Cardiac fibroblast (primary cell): ENCODE results near the gene USF3.

Source experiments
- DNase-seq, 2 donors: peaks; one replicate each; pipeline versions ENCODE4 v3.0.0 to v3.0.0-alpha.2; 2010; ENCODE audit warnings: low read depth in 2 of 2
- H3K4me3 ChIP-seq, 2 donors: replicated peaks in 1 of 2; 1 replicate in 1 of 2; 2 replicates in 1 of 2; pipeline ENCODE4 v1.5.1; 2011; ENCODE audit warnings: low read depth in 2 of 2, low read length in 2 of 2, mild to moderate bottlenecking in 2 of 2, moderate library complexity in 1 of 2
- TF ChIP-seq, protein P1 (sequence below): IDR thresholded peaks from one replicate; pipeline ENCODE4 v1.5.1; 2011; ENCODE audit warnings: low read depth, mild to moderate bottlenecking, low read length, inconsistent platforms

The USF3 gene, protein sequence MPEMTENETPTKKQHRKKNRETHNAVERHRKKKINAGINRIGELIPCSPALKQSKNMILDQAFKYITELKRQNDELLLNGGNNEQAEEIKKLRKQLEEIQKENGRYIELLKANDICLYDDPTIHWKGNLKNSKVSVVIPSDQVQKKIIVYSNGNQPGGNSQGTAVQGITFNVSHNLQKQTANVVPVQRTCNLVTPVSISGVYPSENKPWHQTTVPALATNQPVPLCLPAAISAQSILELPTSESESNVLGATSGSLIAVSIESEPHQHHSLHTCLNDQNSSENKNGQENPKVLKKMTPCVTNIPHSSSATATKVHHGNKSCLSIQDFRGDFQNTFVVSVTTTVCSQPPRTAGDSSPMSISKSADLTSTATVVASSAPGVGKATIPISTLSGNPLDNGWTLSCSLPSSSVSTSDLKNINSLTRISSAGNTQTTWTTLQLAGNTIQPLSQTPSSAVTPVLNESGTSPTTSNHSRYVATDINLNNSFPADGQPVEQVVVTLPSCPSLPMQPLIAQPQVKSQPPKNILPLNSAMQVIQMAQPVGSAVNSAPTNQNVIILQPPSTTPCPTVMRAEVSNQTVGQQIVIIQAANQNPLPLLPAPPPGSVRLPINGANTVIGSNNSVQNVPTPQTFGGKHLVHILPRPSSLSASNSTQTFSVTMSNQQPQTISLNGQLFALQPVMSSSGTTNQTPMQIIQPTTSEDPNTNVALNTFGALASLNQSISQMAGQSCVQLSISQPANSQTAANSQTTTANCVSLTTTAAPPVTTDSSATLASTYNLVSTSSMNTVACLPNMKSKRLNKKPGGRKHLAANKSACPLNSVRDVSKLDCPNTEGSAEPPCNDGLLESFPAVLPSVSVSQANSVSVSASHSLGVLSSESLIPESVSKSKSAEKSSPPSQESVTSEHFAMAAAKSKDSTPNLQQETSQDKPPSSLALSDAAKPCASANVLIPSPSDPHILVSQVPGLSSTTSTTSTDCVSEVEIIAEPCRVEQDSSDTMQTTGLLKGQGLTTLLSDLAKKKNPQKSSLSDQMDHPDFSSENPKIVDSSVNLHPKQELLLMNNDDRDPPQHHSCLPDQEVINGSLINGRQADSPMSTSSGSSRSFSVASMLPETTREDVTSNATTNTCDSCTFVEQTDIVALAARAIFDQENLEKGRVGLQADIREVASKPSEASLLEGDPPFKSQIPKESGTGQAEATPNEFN (N-terminal part only)

DNA sequence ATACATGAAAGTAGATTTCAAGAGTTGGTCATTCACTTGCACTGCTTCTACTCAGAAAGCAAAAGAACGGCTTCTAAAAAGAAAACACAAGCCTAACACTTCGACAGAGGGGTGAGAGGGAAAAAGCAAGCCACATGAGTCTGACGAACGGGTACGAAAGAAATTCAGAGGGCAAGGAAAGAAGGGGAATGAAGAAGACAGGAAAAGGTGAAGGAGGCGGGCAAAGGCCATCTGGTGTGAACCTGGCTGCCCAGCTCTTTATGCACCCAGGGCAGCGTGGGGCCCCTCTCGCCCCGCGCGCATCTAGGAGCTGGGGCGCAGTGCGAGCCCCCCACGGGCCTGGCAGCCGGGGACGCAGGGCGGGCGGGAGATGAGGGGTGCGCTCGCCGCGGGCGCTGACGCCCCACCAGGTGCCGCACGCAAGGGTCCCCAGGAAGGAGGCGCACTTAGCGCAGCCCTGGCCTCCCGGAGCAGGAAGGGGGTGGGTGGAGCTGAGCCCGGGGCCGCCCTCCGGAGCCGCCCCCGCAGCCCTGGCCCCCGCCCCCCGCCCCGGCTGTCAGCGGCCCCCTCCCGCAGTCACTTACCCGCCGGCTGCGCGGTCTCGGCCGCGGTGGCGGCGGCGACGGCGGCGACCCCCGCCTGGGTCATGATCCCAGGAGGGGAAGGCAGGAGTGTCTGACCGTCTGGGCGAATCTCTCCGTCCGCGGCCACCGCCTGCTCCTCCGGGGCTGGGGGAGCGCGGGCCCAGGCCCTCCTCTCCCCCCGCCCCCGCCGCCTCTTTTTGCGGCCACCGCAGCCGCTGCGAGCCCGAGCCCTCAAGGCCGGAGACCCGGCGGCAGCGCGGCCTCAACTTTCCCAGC lies at the start of gene USF3:
Gene USF3 (minus strand): TSS at position 857 of the 860 bp plus-strand sequence. CDS start 21,764 bp downstream, outside the sequence.
- DNase-seq = peak; percentile 45 to 63
- TF ChIP-seq, protein P1, sequence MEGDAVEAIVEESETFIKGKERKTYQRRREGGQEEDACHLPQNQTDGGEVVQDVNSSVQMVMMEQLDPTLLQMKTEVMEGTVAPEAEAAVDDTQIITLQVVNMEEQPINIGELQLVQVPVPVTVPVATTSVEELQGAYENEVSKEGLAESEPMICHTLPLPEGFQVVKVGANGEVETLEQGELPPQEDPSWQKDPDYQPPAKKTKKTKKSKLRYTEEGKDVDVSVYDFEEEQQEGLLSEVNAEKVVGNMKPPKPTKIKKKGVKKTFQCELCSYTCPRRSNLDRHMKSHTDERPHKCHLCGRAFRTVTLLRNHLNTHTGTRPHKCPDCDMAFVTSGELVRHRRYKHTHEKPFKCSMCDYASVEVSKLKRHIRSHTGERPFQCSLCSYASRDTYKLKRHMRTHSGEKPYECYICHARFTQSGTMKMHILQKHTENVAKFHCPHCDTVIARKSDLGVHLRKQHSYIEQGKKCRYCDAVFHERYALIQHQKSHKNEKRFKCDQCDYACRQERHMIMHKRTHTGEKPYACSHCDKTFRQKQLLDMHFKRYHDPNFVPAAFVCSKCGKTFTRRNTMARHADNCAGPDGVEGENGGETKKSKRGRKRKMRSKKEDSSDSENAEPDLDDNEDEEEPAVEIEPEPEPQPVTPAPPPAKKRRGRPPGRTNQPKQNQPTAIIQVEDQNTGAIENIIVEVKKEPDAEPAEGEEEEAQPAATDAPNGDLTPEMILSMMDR = no peak

DNA sequence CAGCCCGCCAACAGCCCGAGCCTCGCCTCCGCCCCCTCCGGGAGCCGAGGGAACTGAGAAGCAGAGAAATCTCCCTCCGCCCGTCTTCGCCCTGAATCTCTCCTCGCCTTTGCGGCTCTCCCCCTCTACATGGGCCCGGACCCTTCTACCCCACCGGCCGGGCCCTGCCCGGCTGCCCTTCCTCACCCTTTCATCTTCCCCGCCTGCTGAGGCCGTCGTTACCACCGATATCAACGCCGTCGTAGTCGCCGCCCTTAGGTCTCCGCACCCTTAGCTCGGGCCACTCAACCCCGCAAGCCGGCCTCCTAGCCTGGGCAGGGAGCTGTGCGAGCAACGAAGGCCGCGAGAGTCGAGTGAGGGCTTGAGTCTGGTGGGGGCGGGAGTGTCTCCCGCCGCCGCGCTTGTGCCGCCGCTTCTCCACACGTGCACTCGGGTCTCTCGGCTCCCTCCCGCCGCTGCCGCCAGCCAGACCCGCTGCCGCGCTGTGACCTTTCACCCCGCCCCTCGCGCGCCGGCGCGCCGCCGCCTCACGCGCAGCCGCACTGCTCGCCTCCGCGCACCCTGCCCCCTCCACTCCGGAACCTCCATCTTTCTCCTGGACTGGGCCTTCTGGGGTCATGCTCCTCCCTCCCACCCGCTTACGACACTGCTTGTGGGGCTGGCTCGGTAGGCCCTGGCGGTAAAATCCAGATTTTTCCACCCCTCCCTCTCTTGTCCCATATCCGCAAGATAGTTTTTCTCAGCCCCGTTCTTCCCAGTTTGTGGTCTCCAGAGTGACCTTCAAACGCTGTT lies 49.5 kb upstream of the USF3 start, which contains the start of gene NAA50:
Gene NAA50 (minus strand): TSS at position 494 of the 792 bp plus-strand sequence. CDS start 300 bp downstream, at position 194.
- DNase-seq = peak; percentile 96 to 98
- peak within 1 kb of the TSS; percentile 80 to 97 for H3K4me3 ChIP-seq
- TF ChIP-seq, protein P1 = peak; percentile 48

More for the DNA sequence above, at the start of gene USF3:
- H3K4me3 ChIP-seq = peak within 1 kb of the TSS; percentile 56 to 79

DNA sequence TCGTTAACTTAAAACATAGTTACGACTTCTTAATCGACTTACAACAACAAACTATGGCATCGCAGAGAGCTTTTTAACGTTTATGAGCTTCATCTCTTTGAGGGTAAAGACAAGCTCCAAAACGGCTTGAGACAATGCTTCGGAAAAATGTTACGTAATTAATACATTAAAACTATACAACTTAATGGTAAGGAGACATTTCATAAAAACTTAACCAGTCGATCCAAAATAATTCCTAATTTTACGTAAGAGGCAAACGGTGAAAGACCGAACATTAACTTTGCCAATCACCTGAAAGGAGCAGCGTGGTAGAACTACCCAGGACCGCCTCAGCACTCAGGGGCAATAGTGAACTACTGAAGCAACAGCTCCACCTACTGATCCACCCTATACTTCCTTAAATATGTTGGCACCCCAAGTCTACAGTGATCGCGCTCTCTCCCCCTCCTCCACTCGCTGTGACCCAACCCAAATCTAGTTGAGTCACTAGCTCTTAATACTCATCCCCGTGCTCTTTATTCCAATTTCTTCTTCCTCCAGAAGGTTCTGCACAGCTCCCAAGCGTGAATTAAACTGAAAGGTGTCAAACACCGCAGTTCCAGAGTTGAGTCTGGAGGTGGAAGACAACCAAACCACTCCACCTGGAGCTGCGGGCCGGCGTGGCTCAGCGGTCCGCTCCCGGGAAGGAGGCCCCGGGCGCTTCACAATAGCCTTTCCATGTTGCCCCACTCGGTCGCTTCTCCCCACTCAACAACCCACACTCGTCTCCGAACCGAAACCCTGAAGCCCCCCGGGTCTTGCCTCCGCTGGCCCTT lies 48.7 kb upstream of the USF3 start:
- peak overlapping the region; percentile 80 to 97 for H3K4me3 ChIP-seq
- TF ChIP-seq, protein P1 = peak; percentile 64
- DNase-seq = peak; percentile 92 to 95

DNA sequence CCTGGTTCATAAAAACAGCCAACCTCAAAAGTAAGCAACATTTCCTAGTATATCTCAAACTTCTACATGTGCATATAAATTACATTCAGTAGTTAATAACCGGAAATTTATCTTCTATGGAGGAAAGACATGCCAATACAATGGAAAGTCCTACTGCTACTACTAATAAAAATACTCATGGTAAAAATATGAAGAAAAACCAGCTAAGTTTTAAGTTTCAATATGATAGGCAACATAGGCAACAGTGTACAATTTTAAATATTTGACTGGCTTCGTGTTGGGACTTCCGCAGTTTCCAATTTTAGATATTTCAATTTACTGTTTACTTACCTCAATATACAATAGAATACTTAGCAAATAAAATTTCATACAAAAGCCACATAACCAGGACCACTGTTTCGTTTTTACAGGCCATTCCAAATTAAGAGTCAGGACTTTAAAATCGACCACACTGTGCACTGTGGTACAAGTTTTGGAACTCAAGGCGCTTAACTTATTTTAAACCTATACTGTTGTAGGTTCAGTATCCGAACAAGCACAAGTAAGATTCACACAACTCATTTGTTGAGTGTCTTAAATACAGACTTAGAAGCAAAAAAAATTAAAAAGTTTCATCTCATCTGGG lies 46.7 kb upstream of the USF3 start:
- no peak for DNase-seq
- TF ChIP-seq, protein P1 = no peak

DNA sequence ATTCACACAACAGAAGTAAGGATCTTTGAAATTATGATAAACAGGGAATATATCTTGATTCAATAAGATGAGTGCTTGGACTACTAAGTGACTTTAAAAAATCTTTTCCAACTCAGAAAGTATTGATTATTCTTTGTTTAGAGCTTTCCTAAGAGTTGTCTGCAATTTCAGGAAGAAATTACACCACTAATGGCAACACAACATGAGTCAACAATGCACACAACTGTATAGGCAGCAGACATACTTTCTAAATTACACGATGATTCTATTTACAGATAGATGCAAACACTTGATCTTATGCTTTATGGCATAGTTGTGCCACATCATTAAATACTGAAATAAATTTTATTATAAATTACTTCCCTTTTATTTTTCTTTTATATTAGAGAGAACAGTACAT lies 45.2 kb upstream of the USF3 start:
- no peak overlapping the region for H3K4me3 ChIP-seq
- TF ChIP-seq, protein P1 = no peak
- peak in 1 of 2 donors; percentile 32 for DNase-seq

More for the DNA sequence above, 46.7 kb upstream of the USF3 start:
- no peak overlapping the region for H3K4me3 ChIP-seq
